GM04503 (cell line): ENCODE data around the gene C16orf92.

Source experiments
- DNase-seq: peaks from one replicate; pipeline ENCODE4 v3.0.0-alpha.2; 2012; ENCODE audit warnings: low read depth

C16orf92 gene, protein sequence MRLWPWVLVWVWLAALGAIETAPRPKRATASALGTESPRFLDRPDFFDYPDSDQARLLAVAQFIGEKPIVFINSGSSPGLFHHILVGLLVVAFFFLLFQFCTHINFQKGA

DNA sequence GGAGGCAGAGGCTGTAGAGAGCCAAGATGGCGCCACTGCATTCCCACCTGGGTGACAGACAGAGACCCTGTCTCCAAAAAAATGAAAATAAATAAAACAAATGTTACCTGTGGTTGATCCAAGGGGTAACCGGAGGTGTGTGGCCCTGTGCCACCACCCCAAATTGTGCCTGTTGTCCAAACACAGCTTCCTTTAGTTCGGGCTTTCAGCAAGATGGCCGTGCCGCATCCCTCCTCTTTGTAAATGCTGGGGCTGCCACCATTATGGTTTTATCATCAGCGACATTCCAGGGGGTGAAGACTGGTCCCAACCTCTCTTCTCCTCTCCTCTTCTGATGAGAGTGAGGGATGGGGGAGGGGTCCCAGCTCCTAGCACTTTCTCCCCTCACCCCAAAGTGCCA, at the start of gene C16orf92:
TSS of gene C16orf92 (plus strand) at position 312 of the 400 bp plus-strand sequence. CDS start 143 bp downstream, outside the sequence.
- DNase-seq: no peak

DNA sequence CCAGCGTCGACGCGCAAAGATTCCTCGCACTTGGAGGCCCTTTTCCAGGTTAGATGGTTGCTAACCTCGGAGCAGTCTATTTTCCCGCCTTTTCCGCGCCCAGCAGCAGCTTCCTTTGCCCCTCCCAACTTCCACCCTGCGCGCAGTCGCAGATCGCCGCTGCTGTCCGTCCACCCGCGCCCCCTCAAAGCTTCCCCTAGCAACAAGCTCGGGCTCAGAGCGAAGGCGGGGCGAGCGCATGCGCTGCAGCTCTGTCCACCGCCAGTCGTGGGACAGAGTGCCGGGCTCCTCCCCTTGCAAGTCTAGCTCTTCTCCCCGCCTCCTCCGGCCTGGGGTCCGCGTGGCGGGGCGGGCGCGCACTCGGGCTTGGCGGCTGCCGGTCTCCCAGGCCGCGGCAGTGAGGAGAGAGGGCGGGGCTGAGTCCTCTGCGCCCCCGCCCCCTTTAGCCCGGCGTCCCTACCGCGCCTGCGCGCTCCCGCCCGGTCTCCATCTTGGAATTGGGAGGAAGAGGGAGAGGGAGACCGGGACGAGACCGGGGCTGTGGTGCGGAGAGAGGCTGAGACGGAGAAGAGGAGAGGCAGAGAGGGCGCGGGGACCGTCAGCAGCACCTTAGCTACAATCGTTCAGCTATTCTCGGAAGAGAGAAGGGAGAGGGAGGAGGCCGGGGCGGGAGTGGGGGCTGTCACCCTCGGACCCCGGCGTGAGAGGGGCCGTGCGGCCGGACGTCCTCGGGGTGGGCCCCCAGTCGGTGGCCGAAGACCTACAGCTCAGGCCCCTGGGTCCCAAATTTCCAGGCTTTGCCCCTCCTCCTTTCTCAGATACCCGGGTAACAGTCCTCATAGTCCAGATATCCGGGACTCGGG, 49.4 kb upstream of the C16orf92 start, which contains the start of gene TAOK2:
TSS of gene TAOK2 (plus strand) at position 485 of the 863 bp plus-strand sequence. CDS start 3,905 bp downstream, outside the sequence.
- peak; percentile 84 for DNase-seq

DNA sequence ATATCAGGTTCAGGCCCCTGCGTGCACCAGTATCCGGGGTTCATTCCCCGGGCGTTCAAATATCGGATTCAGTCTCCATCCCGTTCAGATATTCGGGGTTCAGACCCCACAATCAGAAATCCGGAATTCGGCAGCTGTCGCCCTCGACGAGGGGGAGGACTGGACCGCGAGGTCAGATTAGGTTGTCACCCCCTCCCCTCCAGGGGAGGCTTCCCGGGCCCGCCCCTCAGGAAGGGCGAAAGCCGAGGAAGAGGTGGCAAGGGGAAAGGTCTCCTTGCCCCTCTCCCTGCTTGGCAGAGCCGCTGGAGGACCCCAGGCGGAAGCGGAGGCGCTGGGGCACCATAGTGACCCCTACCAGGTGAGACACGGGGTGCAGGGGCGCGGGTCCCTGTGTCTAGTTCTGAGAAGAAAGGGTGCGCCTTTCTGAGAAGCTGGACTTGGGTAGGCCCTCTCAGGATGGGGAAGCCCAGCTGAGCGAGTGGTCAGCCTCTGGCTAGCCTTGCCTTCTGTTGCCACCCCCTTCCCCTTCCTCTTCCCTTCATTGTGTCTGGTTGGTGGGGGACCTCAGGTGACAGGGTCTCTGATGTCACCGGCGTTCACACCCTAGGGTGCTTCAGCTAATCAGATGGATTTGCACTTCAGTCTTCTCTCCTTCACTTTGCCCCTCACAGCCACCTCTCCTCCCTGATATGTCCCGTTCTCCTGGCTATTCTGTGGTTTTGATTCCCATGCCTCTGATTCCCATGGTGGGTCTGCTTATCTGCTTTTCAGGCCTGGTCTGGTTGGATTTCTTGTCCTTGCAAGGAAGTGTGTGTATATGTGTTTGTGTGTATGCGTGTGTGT, 48.5 kb upstream of the C16orf92 start:
- no peak for DNase-seq

DNA sequence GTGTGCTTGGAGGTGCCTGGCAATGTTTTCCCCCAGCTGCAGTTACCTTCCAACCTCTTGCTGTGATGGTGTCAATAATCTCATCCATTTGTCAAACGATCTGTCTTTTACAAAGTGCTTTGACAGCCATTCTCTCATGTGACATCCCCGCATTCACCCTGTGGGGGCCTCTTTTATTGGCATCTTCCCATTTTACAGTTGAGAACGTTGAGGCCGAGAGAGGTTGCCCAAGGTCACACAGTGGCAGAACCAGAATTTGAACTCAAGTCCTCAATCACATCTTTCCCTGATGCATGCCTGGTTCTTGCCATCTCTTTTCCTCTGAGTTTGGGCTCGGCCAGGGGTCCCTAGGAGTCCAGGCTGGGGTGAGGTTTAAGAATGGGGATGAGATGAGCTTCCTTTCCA, 47.9 kb upstream of the C16orf92 start:
- DNase-seq: no peak

DNA sequence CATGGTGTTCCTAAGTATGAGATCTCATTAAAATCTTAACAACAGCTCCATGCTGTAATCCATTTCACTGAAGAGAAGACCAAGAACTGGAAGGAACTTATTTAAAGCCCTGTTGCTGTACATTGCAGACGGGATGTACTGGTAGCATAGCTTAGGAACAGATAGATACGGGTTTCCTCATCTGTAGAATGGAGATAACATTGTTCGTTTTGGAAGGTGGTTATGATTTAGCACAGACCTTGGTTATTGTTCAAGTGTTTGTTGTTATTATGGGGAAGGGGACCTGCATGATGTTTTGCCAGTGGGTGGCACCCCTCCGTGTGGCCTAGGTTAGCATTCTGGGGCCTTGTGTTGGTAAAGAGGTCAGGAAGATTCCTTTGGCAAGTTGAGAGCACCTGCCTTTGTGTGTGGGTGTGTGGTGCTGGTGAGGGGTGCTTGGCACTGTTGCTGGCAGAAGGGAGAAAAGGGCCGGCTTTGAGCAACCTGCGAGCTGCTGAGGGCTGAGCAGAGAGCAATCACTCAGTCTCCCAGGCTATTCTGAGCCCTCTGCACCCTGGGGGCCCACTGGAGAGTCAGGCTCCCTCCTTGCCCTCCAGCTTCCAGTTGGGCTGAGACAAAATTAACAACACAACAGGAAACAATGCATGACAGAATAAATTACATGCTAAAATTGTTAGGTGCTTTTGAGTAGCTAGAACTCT, 47.0 kb upstream of the C16orf92 start:
- no peak for DNase-seq

DNA sequence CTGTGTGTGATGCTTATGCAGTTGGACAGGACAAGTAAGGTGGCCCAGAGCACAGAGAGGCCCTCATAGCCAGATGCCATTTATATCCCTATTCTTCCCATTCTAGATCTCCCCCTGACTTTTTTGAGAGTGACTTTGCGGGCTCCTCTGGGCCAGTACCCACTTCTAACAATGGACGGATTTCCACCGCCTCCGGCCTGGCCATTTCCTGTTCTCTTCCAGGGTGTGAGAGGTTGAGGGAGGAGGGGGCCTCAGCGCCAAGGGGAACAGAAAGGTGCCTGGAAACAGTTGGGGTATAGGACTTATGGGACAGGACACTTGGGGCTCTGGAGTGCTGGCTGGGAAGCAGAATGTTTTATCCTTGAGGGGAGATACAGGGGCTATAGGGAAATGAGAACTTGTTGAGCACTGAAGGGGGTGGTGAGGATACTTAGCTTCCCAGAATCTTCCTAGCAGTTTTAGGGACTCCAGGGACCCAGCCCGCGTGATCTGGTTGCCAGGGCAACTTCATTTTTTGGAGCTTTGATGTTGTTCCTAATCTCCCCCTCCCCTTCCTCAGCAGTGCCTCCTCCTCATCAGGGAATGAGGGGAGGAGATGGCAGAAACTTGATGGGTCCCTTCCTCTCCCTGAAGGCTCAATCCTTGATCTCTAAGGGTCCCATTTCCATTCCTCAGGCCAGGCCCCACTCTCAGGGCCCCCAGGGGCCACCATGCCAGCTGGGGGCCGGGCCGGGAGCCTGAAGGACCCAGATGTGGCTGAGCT, 45.8 kb upstream of the C16orf92 start:
- DNase-seq: no peak

DNA sequence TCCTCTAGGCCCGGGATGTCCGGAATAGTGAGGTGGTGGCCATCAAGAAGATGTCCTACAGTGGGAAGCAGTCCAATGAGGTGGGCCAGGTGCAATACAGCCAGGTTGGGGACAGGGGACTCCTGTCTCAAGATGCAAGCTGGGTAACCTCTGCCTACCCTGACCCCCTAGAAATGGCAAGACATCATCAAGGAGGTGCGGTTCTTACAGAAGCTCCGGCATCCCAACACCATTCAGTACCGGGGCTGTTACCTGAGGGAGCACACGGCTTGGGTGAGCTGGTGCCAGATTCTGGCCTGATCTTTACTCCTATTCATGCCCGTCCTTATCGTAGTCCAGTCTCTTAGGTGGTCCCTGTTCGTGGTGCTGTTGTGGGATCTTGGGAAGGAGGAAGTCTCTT, 44.9 kb upstream of the C16orf92 start:
- DNase-seq: no peak

DNA sequence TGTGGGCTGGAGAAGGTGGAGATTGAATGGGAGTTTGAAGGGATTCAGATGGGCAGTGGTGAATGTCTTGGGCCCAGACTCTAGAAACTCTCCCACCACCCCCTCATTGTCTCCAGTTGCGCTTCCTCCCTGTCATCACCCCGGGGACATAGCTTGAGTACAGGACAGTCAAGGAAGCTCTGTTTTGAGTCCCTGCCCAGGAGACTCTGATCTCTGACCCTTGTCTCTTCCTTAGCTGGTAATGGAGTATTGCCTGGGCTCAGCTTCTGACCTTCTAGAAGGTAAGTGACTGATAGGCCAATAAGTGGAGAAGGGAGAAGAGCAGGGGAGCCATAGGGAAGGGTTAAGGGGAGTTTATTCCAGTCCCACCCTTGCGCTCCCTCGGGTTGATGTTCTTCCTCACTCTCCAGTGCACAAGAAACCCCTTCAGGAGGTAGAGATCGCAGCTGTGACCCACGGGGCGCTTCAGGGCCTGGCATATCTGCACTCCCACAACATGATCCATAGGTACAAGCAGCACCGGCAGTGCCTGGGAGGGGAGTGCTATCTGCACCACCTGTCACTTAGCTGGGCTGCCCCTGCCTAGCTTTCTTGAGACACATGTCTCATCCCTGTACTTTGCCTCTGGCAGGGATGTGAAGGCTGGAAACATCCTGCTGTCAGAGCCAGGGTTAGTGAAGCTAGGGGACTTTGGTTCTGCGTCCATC, 44.3 kb upstream of the C16orf92 start:
- DNase-seq: no peak

DNA sequence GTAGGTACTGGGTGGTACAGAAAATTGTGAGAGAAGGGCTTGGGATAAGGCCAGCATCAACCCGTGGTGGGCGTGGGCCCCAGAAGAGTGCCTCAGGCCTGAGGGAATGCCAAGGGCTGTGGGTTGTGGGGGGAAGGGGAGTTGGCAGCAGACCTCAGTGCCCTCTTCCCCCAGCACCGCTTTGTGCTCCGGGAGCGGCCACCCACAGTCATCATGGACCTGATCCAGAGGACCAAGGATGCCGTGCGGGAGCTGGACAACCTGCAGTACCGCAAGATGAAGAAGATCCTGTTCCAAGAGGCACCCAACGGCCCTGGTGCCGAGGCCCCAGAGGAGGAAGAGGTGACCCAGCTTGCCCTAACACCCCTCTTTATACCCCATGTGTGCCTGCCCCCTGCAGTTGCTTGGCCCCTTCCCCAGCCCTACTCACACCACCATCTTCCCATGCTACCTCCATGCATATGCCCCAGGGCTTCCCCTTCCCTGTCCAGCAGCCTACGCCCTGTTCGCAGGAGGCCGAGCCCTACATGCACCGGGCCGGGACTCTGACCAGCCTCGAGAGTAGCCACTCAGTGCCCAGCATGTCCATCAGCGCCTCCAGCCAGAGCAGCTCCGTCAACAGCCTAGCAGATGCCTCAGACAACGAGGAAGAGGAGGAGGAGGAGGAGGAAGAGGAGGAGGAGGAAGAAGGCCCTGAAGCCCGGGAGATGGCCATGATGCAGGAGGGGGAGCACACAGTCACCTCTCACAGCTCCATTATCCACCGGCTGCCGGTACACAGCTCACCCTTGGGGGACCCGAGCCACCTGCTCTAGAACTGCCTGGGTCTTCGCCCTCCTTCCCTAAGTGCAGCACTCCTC, 40.2 kb upstream of the C16orf92 start:
- no peak for DNase-seq

DNA sequence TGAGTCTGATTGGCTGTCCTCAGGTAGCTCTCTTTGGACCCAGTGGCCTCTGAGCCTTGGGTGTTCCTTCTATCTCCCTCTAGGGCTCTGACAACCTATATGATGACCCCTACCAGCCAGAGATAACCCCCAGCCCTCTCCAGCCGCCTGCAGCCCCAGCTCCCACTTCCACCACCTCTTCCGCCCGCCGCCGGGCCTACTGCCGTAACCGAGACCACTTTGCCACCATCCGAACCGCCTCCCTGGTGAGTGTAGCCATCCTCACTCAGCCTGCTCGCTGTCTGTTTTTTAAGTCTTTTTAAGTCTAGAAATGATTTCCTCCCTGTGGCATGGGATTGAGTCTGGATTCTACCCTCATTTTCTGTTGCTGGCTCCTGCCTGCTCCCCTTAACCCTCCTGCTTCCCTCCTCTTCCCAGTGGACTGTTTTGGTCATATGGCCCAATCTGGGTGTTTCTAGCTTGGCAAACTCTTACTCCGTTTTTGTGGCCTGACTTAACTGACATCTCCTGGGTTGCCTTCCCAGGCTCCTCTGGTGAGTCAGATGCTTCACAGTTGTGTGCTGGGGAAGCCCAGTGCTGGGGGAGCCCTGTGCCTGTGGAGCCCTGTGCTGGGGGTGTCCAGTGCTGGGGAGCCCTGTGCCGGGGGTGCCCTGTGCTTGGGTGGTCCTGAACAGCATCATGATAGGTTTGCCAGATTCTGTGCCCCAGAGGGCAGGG, 39.4 kb upstream of the C16orf92 start:
- DNase-seq: peak; percentile 45

DNA sequence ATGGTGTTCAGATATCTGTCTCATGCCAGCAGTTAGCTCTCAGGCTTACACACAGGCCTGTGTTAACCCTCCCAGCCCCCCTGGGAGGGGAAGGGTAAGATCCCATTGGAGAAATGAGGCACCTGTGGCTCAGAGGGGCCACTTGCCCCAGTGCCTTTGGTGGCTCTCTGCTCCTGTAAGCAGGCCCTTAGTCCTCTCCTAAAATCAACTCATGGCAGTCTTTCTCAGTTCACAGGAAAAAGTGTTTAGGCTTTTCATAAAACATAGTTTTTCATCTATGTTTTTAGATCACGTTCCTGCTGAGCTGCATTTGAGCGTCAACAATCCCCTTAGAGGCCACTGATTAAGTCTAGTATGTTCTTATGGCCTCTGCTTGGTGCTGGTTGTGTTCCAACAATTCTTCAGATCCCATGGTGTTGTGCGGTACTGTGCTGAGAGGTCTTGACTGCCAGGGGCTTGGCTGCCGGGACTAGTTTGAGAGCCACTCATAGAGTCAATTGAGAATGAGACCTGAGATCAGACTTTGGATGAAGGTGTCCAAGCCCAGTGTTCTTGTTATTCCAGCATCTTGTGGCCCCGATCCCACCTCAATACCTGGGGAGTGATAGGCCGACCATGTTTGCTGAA, 38.7 kb upstream of the C16orf92 start:
- DNase-seq: no peak

DNA sequence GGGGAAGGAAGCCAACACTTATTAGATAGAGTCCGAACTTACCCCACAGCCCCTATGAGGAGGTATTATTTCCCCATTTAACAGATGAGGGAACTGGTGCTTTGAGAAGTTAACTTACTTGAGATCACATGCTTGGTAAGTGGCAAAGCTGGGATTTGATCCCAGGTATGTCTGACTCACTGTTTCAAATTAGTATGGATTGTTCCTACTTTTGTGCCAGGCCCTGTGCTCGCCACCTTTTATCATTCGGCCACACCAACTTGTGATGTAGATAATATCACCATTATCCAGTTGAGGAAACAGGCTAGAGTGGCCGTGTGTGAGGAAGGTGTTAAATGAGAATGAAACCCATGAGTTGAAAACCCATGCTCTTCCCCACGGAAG, 38.2 kb upstream of the C16orf92 start:
- DNase-seq: no peak

DNA sequence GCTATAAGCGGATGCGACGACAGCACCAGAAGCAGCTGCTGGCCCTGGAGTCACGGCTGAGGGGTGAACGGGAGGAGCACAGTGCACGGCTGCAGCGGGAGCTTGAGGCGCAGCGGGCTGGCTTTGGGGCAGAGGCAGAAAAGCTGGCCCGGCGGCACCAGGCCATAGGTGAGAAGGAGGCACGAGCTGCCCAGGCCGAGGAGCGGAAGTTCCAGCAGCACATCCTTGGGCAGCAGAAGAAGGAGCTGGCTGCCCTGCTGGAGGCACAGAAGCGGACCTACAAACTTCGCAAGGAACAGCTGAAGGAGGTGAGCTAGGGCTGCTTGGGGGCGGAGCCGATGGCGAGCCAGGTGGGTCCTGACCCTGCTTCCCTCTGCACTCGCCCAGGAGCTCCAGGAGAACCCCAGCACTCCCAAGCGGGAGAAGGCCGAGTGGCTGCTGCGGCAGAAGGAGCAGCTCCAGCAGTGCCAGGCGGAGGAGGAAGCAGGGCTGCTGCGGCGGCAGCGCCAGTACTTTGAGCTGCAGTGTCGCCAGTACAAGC, 37.7 kb upstream of the C16orf92 start:
- DNase-seq: no peak

DNA sequence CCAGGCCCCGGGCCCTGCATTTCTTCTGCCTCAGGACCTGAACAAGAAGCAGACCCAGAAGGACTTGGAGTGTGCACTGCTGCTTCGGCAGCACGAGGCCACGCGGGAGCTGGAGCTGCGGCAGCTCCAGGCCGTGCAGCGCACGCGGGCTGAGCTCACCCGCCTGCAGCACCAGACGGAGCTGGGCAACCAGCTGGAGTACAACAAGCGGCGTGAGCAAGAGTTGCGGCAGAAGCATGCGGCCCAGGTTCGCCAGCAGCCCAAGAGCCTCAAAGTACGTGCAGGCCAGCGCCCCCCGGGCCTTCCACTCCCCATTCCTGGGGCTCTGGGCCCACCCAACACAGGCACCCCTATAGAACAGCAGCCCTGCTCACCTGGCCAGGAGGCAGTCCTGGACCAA, 36.8 kb upstream of the C16orf92 start:
- no peak for DNase-seq

DNA sequence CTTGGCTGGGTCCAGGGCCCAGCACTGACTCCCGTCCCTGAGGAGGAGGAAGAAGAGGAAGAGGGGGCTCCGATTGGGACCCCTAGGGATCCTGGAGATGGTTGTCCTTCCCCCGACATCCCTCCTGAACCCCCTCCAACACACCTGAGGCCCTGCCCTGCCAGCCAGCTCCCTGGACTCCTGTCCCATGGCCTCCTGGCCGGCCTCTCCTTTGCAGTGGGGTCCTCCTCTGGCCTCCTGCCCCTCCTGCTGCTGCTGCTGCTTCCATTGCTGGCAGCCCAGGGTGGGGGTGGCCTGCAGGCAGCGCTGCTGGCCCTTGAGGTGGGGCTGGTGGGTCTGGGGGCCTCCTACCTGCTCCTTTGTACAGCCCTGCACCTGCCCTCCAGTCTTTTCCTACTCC, 36.1 kb upstream of the C16orf92 start:
- no peak for DNase-seq

DNA sequence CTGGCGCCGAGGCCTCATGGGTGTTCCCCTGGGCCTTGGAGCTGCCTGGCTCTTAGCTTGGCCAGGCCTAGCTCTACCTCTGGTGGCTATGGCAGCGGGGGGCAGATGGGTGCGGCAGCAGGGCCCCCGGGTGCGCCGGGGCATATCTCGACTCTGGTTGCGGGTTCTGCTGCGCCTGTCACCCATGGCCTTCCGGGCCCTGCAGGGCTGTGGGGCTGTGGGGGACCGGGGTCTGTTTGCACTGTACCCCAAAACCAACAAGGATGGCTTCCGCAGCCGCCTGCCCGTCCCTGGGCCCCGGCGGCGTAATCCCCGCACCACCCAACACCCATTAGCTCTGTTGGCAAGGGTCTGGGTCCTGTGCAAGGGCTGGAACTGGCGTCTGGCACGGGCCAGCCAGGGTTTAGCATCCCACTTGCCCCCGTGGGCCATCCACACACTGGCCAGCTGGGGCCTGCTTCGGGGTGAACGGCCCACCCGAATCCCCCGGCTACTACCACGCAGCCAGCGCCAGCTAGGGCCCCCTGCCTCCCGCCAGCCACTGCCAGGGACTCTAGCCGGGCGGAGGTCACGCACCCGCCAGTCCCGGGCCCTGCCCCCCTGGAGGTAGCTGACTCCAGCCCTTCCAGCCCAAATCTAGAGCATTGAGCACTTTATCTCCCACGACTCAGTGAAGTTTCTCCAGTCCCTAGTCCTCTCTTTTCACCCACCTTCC, 35.5 kb upstream of the C16orf92 start:
- DNase-seq: no peak

DNA sequence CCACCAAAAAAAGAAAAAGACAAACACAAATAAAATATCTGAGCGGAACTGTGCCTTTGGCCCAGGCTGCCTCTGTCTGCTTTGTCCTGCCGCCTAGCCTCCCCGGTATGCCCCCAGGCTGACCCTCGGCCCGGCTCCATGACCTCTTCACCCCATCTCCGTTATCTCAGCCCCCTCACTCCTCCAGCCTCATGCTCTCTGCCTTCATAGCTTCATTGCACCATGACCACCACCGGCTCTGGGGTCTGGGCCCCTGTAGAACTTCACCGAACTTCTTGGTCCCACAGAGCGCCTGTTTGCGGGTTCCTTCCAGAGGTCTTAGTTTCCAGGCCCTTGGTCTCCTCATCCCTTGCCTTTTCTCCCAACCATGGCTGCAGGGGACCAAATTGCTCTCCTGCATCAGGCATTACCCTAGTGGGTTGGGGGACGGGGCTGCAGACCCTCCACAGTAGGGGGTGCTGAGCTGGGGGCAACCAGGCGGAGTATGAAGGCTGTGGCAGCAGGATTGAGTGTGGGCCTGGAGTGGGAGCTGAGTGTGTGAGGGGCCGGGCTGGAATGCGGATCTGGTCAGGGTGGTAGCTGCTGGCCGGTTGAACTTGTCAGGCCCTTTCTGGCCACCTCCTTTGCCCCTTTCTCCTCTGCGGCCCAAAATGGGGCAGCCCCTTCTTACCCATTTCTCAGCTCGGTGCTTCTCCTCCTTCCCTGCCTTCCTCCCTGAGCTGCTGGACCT, 34.5 kb upstream of the C16orf92 start:
- no peak for DNase-seq
